Colonic mucosa (tissue), 4 donors: ENCODE results near the gene DNASE1L1. TPM values are rescaled to one million over a fixed set of nuclear protein-coding genes. Genes with fewer than 3 reads are reported as not detected.

Experiments used
- DNase-seq: peaks from one replicate; pipeline ENCODE4 v3.0.0-alpha.2; 2020
- H3K27ac ChIP-seq: fragments of 200-600 bp; one replicate; pipeline ENCODE4 v1.8.0; 2021
- H3K27me3 ChIP-seq: fragments of 200-600 bp; one replicate; pipeline ENCODE4 v1.8.0; 2021
- H3K36me3 ChIP-seq: fragments of 200-600 bp; one replicate; pipeline ENCODE4 v1.8.0; 2021
- H3K4me1 ChIP-seq: fragments of 200-600 bp; one replicate; pipeline ENCODE4 v1.8.0; 2021; ENCODE audit warnings: mild to moderate bottlenecking
- H3K4me3 ChIP-seq: fragments of 200-600 bp; one replicate; pipeline ENCODE4 v1.8.0; 2021
- H3K9ac ChIP-seq, 2 donors: one replicate each; pipeline ENCODE4 v1.7.0; 2013; ENCODE audit warnings: control low read depth in 2 of 2, low read depth in 2 of 2, low read length in 2 of 2
- H3K9me3 ChIP-seq: fragments of 200-600 bp; one replicate; pipeline ENCODE4 v1.8.0; 2021
- CTCF ChIP-seq: fragments of 200-600 bp; IDR thresholded peaks from one replicate; pipeline ENCODE4 v1.8.0; 2022; ENCODE audit warnings: antibody characterized with exemption, mild to moderate bottlenecking
- intact Hi-C: fragments of 100-400 bp; cut with DNase I; formaldehyde crosslinking; loops from one replicate; pipeline ENCODE4 v1.14.1; 2022
- total RNA-seq, 2 donors: library from RNA; stranded (reverse); fragmentation: NEBNext Ultra II Directional in 1 of 2; extraction: Animal tissue kit (Norgen Biotek cat#: 25700) in 1 of 2; gene quantifications; one replicate each; pipeline ENCODE4 v1.2.1, GENCODE V29; 2021
- donor health status: healthy.
- donor health status: DM: no; HTN: no; CAD: no.
- donor health status: DM: no; HTN: no; CAD: no.

Gene DNASE1L1
- total RNA-seq, 2 donors from 2014 or later, result 19.1 to 29.2 TPM

- no peaks in the 10 kb centered on the region for H3K36me3 ChIP-seq
- no peak overlapping the region for H3K27ac ChIP-seq
- intact Hi-C loops, result no loop called here
- H3K9ac ChIP-seq, result no peak overlapping the region
- no peak for TF ChIP-seq CTCF
- H3K4me1 ChIP-seq, result no peaks in the 10 kb centered on the region
- no peak for DNase-seq
- no peaks in the 10 kb centered on the region for H3K9me3 ChIP-seq
- H3K4me3 ChIP-seq, result no peak overlapping the region
- H3K27me3 ChIP-seq, result no peaks in the 10 kb centered on the region
Observed at GRCh38 chrX:154439841-154440240, 30.8 kb upstream of the DNASE1L1 start.

- no peak for DNase-seq
- H3K36me3 ChIP-seq, result no peaks in the 10 kb centered on the region
- peak overlapping the region; percentile 67 for H3K4me3 ChIP-seq
- H3K27ac ChIP-seq, result no peak overlapping the region
- no peaks in the 10 kb centered on the region for H3K27me3 ChIP-seq
- H3K9me3 ChIP-seq, result no peaks in the 10 kb centered on the region
- intact Hi-C loops, result no loop called here
- H3K4me1 ChIP-seq, result no peaks in the 10 kb centered on the region
- H3K9ac ChIP-seq, result peak overlapping the region in 1 of 2 donors; percentile 63
- TF ChIP-seq CTCF, result no peak
Observed at GRCh38 chrX:154437971-154438893, 29.2 kb upstream of the DNASE1L1 start.

- intact Hi-C loops, result no loop called here
- no peaks in the 10 kb centered on the region for H3K27me3 ChIP-seq
- DNase-seq, result no peak
- H3K27ac ChIP-seq, result peak within 1 kb of the TSS; percentile 69
- peak within 1 kb of the TSS; percentile 49 to 63 for H3K9ac ChIP-seq
- no peaks in the 10 kb centered on the region for H3K9me3 ChIP-seq
- H3K4me3 ChIP-seq, result peak within 1 kb of the TSS; percentile 67
- no peak for TF ChIP-seq CTCF
- H3K4me1 ChIP-seq, result no peaks in the 10 kb centered on the region
- H3K36me3 ChIP-seq, result no peaks in the 10 kb centered on the region
Observed at GRCh38 chrX:154436983-154437752, 28.1 kb upstream of the DNASE1L1 start, which contains the start of gene GDI1. TSS of gene GDI1 (plus strand) at chrX:154437154. CDS start at chrX:154437255, 101 bp downstream.

GRCh38 chrX:154436374-154436982 is 27.4 kb upstream of the DNASE1L1 start:
- DNase-seq, result no peak
- intact Hi-C loops, result no loop called here

More at GRCh38 chrX:154436374-154436982, 27.4 kb upstream of the DNASE1L1 start:
- Histone ChIP-seq H3K4me3 (peak overlapping the region; percentile 67), H3K27ac (peak overlapping the region; percentile 69), H3K9me3 (no peaks in the 10 kb centered on the region), H3K9ac (peak overlapping the region; percentile 49 to 63), H3K27me3 (no peaks in the 10 kb centered on the region), H3K4me1 (no peaks in the 10 kb centered on the region), H3K36me3 (no peaks in the 10 kb centered on the region)
- TF ChIP-seq CTCF, result no peak
